ENCODE data around the gene SZT2.
"Not testable (repeated sequence)": the region's sequence is repeated elsewhere in the genome, so short reads cannot be mapped to it uniquely, and the experiment has no call there.

Gene SZT2

DNA sequence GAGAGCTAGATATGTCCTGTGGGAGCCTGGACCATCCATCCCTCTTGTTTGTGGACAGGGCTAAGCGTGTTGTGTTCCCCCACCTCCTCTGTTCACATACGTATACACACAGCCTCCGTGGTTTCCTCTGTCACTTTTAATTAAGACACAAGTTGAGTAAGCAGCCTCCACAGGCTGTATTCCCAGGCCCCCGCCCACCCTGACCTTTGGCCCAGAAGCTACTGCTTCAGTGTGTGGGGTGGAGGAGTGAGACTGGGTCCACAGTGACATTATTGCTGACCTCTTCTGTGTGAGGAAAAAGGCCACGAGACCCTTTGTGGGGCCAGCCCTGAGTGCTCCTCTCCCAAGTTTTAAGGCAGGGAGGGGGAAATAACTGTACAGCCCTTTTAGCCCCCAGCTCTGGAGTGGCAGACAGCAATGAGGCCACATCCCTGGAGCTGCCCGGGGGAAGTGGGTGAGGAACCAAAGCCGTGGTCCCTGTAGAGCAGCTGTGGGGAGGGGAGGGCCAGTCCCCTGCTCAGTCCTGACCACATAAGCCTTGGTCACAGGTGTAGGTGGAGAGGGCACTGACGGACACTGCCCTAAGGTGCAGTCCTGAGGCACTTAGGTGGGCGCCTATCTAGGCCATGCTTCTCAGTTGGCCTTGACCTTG, 26.3 kb upstream of the SZT2 start:
- no peak for DNase-seq

DNA sequence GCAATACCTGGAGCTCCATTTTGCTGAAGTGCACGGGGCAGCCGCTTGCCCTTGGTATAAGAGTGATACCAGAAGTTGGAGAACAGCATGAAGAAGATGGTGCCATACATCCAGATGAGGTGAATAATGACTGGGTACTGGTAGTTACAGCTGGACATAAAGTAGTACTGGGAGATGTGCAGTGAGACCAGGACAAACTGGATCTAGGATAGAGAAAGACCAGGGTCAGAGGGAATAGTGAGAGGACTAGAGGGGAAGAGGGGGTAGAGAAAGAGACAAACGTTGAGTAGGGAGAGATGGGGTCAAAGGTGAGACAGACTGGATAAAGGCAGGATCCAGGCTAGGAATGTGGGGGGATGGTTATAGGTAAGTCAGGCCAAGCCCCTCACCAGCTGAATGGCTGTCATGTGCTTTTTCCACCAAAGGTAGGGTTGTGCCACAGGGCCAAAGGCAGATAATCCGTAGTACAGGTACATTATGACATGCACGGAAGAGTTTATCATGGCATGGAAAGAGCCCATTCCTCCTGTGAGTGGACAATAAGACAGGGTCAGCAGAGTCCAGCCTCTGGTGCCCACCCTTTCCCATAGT, 25.7 kb upstream of the SZT2 start:
- no peak for DNase-seq

DNA sequence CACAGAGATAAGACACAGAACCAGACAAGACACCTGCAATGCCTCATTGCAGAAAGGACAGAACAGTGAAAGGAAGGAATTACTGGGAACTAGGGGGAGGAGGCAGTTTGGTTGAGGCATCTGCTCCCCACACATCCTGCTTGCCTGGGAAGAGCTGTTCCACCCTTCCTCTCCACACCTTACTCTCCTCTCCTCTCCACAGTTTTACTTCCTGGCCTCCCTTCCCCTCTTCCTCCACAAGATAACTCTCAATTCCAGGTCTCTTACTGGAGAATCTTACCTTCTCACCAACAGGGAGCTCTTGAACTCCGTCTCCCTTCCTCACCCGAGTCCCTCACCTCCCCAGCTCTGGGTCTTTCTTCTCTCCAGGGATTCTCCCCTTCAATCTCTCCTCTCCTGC, 24.0 kb upstream of the SZT2 start:
- no peak for DNase-seq

DNA sequence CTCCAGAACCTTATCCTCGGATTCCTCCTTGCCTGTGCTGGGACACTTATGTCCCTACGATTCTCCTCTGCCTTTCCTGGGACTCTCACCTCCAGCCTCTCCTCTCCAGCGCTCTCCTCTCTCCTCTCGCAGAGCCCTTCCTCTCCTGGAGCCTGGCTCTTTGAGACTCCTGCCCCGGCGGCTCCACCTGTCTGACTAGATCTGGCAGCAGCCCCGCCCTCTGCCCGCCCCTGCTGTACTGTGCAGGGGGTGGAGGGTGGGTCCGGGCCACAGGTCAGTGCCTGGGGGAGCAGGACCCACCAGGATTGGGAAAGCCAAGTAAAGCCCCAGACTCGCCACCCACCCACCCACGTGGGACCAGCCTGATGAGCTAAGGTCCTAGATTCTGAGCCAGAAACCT, 23.5 kb upstream of the SZT2 start:
- DNase-seq, result peak; percentile 10

DNA sequence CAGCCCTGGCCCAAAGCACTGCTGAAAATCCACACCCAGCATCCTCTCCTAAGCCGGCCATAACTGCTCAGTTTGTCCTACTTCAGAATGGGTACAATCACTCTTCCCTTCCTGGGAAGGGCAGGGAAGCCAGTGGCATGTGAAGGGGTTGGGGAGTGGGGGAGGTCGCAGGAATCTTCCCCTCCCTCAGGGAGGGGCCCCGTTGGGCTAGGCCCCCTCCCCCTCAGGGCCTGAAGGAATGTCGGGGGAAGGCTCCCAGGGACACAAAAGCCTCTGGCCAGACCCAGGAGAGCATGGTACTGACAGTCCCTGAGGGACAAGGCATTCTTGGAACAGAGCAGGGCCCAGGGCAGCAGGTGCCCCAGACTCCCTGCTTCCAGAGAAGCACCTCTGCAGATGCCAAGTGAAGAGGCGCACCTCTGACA, 23.1 kb upstream of the SZT2 start:
- no peak for DNase-seq

DNA sequence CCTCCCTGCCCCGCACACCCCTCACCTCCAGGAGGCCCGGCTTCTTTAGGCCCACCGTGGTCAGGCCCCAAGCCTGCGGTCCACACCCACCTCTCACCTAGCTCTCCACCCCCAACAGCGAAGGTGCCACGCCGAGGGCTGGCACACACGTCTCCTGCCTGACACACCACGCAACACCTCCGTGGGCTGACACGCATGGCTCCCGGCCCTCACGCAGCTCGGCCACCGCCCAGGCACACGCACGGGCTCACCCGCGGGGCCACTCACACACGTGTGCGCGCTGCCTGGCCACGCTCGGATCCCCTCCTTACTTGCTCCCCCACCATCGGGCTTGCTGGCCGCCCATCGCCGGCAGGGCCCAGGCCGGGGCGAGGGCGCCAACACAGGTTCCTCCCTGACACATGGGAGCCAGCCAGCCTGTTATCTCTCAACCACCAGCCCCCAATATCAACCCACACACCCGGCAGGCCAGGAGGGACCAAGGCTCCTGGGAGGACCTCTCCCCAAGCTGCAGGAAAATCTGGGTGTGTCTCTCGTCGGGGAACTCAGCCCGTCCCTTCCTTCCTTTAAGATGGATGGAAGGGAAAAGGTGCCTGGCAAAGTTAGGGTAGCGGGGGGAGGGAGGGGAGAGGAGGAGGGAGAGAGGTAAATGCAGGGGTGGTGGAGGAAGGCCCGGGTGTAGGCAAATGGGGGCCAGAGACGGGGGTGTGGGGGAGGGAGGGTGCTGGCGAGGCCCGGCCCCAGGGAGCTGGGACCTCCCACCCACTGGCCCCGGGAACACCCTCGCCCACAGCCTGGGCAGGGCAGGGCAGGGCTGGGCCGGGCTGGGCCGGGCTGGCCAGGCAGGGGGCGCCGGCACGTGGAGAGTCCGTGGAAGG, 22.4 kb upstream of the SZT2 start:
- DNase-seq, result no peak

DNA sequence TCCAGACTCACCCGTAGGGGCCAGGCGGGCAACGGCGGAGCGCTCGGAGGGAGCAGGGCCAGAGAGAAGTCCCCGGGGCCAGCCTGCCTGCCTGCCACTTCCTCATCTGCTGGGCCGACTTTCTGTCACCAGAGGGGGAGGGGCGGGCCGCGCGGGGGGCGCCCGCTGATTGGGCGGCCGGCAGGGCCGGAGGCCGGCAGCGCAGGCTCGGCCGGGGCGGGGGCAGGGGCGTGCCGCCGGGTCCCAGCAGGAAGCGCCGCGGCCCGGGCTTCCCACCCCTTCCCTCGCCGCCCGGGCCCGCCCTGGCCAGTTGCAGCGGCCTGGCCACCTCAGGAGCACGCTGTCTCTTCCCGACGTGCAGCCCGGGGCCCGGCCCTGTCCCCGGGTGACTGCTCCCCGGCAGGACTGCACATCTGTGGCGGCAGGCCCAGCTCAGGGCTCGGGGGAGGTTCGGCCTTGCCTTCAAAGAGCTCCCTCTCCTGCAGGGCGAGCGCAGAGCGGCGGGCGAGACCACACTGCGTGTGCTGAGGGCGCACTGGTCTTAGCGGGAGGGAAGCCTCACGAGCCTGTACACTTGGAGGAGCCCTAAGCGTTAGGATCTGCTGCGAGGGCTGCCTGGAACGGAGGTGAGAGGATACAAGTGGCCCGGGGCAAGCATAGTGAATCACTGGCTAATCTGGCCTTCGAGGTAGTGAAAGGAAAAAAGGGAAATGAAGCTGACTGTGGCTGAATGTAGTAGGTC, 21.6 kb upstream of the SZT2 start, which contains the start of gene ELOVL1:
Gene ELOVL1 (minus strand): TSS at position 108 of the 742 bp plus-strand sequence. CDS start 2,402 bp downstream, outside the sequence.
- peak; percentile 86 for DNase-seq

DNA sequence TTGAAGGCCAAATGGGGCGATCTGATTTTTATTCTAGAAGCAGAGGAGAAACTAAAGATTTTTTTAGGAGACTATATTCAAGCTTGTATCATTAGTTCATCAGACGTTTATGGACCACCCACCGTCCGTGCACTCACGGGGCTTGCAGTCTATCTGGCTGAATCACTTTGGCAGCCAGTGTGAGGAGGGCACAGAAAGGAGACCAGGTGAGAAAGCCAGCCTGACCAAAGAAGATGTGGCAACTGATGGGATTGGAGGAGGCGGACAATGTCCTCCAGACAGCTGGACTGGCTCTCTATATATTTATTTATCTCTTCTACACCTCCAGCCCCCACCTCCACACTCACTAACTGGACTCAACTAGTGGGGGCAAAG, 21.1 kb upstream of the SZT2 start:
- no peak for DNase-seq

DNA sequence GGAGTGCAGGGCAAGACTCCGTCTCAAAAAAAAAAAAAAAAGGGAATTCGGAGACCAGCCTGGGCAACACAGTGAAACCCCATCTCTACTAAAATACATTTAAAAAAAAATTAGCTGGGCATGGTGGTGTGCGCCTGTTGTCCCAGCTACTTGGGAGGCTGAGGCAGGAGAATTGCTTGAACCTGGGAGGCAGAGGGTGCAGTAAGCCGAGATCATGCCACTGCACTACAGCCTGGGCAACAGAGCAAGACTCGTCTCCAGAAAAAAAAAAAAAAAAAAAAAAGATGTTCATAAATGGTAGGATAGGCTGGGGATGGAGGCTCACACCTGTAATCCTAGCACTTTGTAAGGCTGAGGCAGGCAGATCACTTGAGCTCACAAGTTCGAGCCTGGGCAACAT, 19.9 kb upstream of the SZT2 start:
- not testable (repeated sequence) for DNase-seq

DNA sequence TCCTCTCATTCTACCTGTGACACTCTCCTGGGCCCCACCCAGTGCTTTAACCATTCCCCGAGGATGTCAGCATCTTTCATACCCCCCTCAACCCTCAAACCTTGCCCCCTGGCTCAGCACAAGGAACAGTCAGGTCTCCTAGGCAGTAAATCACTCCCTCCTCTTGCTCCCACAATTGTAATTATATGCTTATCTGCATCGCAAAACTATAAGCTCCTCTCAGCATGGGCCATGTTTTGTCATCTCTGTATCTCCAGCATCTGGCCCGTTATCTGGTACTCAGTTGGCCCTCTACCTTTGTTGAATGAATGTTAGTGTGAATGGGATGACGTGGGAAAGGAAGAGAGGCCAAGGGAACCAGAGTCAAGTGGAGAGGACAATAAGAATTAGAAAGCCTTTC, 19.1 kb upstream of the SZT2 start:
- no peak for DNase-seq

DNA sequence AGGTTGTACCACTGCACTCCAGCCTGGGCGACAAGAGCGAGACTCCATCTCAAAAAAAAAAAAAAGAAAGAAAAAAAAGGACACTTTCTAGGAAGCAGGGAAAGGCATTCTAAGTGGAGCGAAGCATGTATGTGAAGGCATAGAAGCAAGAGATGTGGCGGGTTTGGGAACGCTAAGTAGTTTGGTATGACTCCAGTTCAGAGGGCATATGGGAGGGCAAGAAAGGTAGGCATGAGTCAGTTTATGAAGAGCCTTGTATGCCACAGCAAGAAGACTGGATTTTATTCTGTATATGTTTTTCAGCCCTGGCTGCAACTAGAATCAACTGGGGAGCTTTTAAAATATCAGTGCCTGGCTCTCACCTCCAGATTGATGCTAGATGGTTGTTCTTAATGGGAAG, 17.5 kb upstream of the SZT2 start:
- no peak for DNase-seq

DNA sequence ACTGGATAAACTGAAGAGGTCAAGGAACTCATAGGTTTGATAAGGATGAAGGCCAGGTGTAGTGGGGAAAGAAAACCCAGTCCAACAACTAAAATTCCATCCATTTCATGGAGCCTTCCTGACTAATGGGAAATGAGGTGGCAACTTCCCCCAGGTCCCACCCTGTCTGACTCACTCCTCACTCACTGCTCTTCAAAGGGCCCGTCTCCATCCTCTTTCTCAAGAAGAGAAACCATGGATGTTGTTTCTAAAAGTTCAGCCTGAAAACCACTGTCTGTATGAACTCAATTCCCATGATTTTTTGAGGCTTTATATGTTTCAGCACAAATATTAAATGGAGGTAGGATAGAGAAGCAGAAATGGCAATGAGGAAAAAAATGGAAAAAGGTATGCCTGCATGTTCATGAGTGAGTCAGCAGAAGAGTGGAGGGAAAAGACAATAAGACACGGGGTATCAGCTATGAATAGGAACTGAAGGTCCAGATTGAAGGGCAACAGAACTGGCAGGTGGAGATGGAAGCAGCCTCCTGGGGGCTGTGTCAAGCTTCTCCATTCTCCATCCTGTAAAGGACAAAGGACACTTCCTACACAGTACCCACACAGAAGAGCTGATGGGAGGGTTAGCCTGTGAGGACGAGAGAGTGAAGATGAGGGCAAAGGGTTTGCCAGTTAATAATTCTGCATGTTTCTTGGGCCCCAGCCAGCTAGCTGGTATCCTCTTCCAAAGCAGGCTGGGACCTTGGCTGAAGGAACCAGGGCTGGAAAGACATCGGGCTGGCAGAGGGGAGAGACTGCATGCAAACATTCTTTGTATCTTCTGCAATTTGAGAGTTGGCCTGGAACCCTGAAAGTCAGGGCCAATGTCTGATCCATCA, 16.4 kb upstream of the SZT2 start:
- DNase-seq, result no peak

DNA sequence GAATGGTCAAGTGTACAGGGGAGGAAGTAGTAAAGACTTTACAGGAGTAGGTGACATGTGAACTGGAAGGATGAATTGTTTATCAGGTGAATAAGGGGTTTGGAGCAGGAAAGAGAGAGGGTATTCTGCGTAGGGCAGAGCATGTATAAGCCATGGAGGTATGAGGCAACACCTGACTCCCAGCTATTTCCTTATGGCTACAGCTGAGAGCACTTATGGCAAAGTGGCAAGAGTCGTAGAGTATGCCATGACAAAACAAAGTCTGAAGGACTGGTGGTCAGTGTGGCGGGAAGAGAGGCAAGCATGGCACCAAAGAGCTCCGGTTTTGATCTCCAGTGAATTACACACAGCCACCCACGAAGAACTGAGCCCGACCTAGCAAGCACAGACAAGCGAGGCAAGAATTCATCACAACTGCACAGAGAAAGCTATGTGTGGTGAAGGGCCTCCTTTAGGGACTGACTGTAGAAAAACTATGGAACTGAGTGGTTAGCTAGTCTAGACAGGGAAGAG, 12.9 kb upstream of the SZT2 start:
- DNase-seq, result no peak

DNA sequence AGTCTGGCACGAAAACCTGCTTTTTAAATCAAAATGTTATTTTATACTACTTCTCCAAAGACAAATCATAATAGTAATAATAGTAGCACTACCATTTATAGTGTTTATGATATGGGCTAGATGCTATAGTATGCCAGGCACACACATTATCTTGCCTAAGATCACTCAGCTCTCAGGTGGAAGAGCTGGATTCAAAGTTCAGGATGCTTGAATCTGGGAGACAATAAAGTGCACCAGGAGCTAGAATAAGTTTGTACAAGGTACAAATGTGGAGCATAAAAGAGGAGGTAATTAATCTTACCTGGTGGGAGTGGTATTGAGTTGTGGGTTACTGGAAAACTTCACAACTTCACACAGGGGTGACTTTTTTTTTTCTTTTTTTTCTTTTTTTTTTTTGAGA, 11.9 kb upstream of the SZT2 start:
- DNase-seq, result no peak

DNA sequence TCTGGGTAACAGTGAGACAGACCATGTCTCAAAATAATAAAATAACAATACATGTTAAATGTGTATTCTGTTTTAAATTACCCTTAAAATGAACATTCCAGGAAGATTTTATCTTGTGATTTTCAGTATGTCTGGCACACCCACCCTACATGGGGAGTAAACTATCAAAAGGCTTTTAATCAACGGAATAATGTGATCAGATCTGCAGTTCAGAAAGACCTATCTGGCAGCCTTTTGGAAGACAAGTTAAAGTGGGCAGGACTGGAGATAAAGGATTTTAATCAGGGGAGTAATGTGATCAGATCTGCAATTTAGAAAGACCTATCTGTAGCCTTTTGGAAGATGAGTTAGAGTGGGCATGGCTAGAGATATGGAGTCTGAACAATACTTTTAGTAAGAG, 10.2 kb upstream of the SZT2 start:
- no peak for DNase-seq

DNA sequence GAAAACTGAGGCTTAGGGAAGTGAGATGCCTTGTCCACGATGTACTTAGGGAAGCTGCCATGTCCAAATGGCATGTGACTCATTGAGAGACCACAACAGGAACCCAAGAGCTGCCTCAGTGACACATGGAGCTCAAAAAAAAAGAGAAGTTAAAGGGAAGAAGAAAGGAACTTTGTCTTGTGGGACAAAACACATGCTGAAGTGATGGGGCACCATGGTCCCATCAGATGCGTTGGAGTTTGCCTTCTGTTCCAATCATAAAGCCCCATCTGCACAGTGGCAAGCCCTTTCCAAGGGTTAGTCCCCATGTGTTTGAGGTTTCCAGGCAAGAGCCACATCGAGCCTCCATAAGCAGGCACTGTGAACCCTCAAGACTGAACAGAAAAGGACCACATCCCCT, 8.1 kb upstream of the SZT2 start:
- DNase-seq, result no peak

DNA sequence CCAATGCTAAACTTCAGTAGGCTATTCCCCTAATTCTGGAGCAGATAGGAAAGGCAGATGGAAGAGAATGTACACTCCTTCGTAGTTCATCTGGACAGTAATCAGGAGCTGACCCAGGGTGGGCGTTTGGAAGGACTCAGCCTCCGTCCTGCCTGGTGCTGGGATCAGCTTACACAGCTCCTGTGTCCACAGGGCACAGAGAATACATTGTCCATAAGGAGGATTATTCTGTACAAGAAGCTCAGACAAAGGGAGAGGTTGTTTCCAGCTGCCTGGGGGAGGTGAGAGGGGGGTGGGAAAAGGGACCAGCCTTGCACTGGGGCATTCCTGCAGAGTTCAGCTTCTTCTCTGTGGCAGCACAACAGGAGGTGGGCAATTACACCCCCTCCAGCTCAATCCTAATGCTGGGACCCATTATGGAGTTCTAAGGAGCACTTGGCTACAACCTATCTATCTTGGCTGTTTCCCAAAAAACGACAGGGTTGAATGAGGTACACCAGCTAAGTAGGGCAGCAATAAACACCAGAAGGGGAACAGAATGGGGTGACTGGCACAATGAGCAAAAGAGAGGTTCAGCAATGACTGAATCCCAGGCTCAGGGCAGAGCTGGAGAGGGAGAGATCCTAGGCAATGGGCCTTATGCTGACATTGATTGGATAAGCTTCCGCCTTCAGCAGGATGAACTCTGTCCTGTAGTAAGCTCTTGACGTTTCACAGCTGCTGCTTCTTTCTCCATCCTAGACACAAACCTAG, 7.5 kb upstream of the SZT2 start:
- DNase-seq, result peak; percentile 71

DNA sequence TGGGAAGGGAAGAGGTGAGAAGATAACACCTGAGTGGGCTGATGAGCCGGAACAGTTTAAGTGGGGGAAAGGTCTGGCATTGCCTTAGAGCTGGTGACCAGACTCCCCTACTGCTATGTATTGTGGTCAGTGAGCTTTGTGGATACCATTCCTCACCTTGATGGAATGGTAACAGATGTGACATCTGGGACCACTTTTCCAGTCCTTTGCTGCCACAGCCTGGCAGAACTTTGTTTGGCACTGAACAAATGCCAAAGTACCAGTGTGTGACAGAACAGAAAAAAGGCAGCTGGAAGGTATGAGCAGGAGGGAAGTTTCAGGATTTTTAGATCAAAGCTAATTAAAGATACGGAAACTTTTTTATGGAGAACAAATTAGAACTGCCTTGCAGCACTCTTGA, 6.2 kb upstream of the SZT2 start:
- DNase-seq, result peak; percentile 13

DNA sequence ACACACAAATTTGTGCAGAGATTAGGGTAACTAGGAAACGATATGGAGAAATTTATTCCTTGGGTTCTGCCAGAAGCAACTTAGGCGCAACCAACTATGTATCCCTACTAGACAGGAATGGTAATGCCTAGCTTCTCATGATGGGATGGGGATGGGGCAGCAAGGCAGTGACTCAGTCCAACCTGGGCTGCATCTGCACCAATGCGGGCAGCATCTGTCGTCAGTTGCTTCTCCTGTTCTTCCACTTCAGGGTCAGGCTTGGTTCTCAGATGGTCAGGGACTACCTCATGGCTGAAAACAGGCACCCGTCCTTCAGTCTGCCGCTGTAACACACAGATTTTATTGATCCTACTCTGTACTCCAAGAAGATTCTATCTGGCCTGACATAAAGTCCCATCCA, 3.0 kb upstream of the SZT2 start:
- DNase-seq, result no peak

DNA sequence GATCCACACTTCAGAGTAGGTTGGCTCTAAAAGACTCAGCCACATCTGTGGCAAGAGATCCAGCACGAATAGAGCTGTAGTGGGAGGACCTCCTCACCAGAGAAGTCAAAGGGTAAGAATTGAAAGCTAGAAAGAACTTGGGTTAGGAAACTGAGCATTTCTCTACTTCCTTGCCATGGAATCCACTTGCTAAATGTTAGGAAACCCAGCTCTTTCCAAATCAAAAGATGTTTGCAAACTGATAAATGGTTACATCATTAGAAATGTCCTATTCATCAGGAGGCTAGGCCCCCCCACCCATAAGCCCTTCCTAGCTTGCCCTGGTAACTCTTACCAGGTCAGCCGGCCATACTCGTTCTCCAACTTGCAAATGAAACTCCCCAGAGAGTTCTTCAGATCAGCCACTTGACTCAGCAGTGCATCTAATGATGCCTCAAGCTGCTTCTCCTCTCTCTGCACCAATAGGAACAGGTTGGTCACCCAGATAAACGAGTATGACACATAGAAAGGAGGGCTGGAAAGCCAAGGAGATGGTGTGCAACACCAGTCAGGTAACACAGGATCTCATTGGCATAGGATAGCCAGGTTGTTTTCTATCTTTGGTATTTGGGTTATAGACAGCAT, 1.6 kb upstream of the SZT2 start:
- no peak for DNase-seq

DNA sequence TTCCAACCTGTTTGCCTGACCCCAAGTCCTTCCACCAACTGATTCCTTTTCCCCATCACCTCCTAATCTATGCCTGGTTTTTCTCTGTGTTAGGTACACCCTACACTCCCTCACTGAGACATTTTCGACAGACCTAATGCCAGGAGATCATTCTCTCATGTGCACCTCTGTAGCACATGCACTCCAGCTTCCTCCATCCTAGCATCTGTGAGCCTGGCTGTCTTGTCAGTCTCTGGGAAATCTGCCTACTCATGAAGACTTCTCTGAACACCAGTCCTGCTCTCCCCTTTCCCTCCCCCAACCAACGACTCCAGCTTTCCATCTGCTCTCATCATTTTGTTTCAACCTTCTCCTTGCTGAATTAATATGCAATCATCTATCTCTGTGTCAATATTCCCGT, 1.1 kb upstream of the SZT2 start:
- no peak for DNase-seq
